Esophagus muscularis mucosa (tissue), 4 donors: ENCODE results near the gene CDKN2A.

Experiments used
- EP300 ChIP-seq: sonication (generic); formaldehyde crosslinking; IDR thresholded peaks from one replicate; pipeline ENCODE4 v1.6.1; 2017; ENCODE audit warnings: antibody characterized with exemption
- POLR2A ChIP-seq: fragments of 450-650 bp; IDR thresholded peaks from one replicate; pipeline ENCODE4 v1.6.1; 2017; ENCODE audit warnings: antibody characterized with exemption, moderate library complexity, mild to moderate bottlenecking, low read depth
- POLR2AphosphoS5 ChIP-seq, 2 donors: sonication (generic); formaldehyde crosslinking; IDR thresholded peaks; one replicate each; pipeline ENCODE4 v1.6.1; 2017; ENCODE audit warnings: antibody characterized with exemption in 2 of 2
- TF ChIP-seq, protein P1 (sequence below), 3 experiments: fragments of 200-600 bp in 2 of 3; fragments of 450-650 bp in 1 of 3; sonication (generic) in 2 of 3; IDR thresholded peaks; one replicate each; pipeline ENCODE4 v1.5.1; 2017 to 2019; ENCODE audit warnings: antibody characterized with exemption in 3 of 3, mild to moderate bottlenecking in 2 of 3, moderate library complexity in 1 of 3

DNA sequence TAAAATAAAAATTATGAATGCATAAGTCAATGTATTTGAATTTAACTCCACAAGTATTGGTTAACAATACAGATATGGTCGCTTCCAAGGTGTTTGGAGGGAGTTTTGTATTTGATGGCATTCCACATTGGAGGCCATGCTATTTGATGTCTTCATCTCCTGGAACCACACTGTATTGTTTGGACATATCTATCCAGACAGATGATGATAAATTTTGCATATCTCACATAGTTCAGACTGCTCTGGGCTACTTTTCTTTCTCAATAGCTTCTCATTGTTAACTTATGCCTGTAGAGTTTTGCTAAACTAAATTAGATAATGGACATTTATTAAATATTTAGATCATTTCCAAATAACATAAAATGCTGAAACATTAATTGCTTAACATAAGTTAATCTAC is 58.0 kb downstream of the CDKN2A start:
- TF ChIP-seq POLR2AphosphoS5 (IDR thresholded peaks at IDR 0.05) = no peak
- TF ChIP-seq POLR2A = no peak
- TF ChIP-seq, protein P1, sequence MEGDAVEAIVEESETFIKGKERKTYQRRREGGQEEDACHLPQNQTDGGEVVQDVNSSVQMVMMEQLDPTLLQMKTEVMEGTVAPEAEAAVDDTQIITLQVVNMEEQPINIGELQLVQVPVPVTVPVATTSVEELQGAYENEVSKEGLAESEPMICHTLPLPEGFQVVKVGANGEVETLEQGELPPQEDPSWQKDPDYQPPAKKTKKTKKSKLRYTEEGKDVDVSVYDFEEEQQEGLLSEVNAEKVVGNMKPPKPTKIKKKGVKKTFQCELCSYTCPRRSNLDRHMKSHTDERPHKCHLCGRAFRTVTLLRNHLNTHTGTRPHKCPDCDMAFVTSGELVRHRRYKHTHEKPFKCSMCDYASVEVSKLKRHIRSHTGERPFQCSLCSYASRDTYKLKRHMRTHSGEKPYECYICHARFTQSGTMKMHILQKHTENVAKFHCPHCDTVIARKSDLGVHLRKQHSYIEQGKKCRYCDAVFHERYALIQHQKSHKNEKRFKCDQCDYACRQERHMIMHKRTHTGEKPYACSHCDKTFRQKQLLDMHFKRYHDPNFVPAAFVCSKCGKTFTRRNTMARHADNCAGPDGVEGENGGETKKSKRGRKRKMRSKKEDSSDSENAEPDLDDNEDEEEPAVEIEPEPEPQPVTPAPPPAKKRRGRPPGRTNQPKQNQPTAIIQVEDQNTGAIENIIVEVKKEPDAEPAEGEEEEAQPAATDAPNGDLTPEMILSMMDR (IDR thresholded peaks at IDR 0.05) = no peak
- TF ChIP-seq EP300 = no peak
